B cell (primary cell): ENCODE measurements around the gene SHE. TPM values are rescaled to one million over a fixed set of nuclear protein-coding genes. Genes with fewer than 3 reads are reported as not detected.

Experiments
- ATAC-seq: fragments of 200-7000 bp; cut with Tn5 transposase; one replicate; pipeline ENCODE4 v1.10.0; 2021; ENCODE audit warnings: low read depth, mild to moderate bottlenecking, moderate number of reproducible peaks, moderate library complexity
- CTCF ChIA-PET: fragments of 350-600 bp; sonication (Branson Sonifier 250); formaldehyde crosslinking; loops from one replicate; lab custom pipeline; 2021; ENCODE audit warnings: antibody characterized with exemption, inconsistent platforms; lab: Charles Lee
- POLR2A ChIA-PET: fragments of 350-600 bp; sonication (Branson Sonifier 250); formaldehyde crosslinking; loops from one replicate; lab custom pipeline; 2021; ENCODE audit warnings: antibody characterized with exemption; lab: Charles Lee
- DNase-seq: peaks from one replicate; pipeline ENCODE4 v3.0.0; 2013
- H2AFZ ChIP-seq: 2 replicates; pipeline ENCODE4 v1.6.1; 2012; ENCODE audit warnings: mild to moderate bottlenecking, low read depth, low read length; ENCODE audit not compliant: insufficient read depth, poor library complexity, severe bottlenecking
- H3K27ac ChIP-seq, 2 donors: 1 replicate in 1 of 2; 2 replicates in 1 of 2; pipeline ENCODE4 v1.5.1; 2012 to 2013; ENCODE audit warnings: low read length in 2 of 2, mild to moderate bottlenecking in 2 of 2, moderate library complexity in 1 of 2
- H3K27me3 ChIP-seq, 4 experiments: fragments of 200-600 bp in 1 of 4; sonication (generic) in 1 of 4; replicated peaks in 1 of 4; 1 replicate in 2 of 4; 2 replicates in 2 of 4; pipeline versions ENCODE4 v1.6.1 to v1.7.0; 2013 to 2016; ENCODE audit warnings: low read length in 3 of 4, mild to moderate bottlenecking in 2 of 4, mixed read lengths in 1 of 4, moderate library complexity in 1 of 4; ENCODE audit not compliant: insufficient read depth in 4 of 4, control insufficient read depth in 3 of 4; ENCODE audit errors: control extremely low read depth in 1 of 4
- H3K36me3 ChIP-seq, 2 experiments: replicated peaks in 1 of 2; 1 replicate in 1 of 2; 2 replicates in 1 of 2; pipeline versions ENCODE4 v1.6.1 to v1.7.1; 2013; ENCODE audit warnings: low read length in 1 of 2; ENCODE audit not compliant: insufficient read depth in 2 of 2, control insufficient read depth in 1 of 2; ENCODE audit errors: control extremely low read depth in 1 of 2, extremely low read depth in 1 of 2
- H3K4me1 ChIP-seq, 2 donors: fragments of 200-600 bp in 1 of 2; sonication (generic) in 1 of 2; 1 replicate in 1 of 2; 2 replicates in 1 of 2; pipeline versions ENCODE4 v1.5.1 to v1.6.1; 2013 to 2017; ENCODE audit warnings: low read length in 2 of 2; ENCODE audit not compliant: control insufficient read depth in 2 of 2, insufficient read depth in 2 of 2
- H3K4me2 ChIP-seq: replicated peaks from 2 replicates; pipeline ENCODE3; 2012; ENCODE audit warnings: mild to moderate bottlenecking, low read depth, low read length; ENCODE audit not compliant: poor library complexity, severe bottlenecking
- H3K4me3 ChIP-seq, 5 experiments: fragments of 200-600 bp in 1 of 5; sonication (generic) in 1 of 5; 1 replicate in 3 of 5; 2 replicates in 2 of 5; pipeline versions ENCODE4 v1.5.1 to v1.7.0; 2011 to 2016; ENCODE audit warnings: low read length in 4 of 5, mild to moderate bottlenecking in 4 of 5, low read depth in 2 of 5, control low read depth in 1 of 5, moderate library complexity in 1 of 5; ENCODE audit not compliant: insufficient read depth in 1 of 5; ENCODE audit errors: control extremely low read depth in 1 of 5, extremely low read depth in 1 of 5
- H3K79me2 ChIP-seq: fragments of 200-600 bp; sonication (generic); one replicate; pipeline ENCODE4 v1.6.0; 2016; ENCODE audit warnings: low read length; ENCODE audit not compliant: control insufficient read depth, insufficient read depth
- H3K9ac ChIP-seq: fragments of 200-600 bp; sonication (generic); 2 replicates; pipeline ENCODE4 v1.6.1; 2017; ENCODE audit warnings: mild to moderate bottlenecking, low read length, moderate library complexity
- H3K9me3 ChIP-seq, 3 donors: one replicate each; pipeline versions ENCODE4 v1.6.1 to v1.7.1; 2013; ENCODE audit warnings: low read length in 2 of 3; ENCODE audit not compliant: control insufficient read depth in 2 of 3, insufficient read depth in 1 of 3; ENCODE audit errors: control extremely low read depth in 1 of 3
- H4K20me1 ChIP-seq: 2 replicates; pipeline ENCODE4 v1.6.0; 2012; ENCODE audit warnings: mild to moderate bottlenecking, low read length; ENCODE audit not compliant: insufficient read depth, control insufficient read depth, poor library complexity, severe bottlenecking
- H3K27ac Mint-ChIP-seq: one replicate; pipeline ENCODE4 v1.8.0; 2021; ENCODE audit warnings: mixed read lengths
- H3K27me3 Mint-ChIP-seq: one replicate; pipeline ENCODE4 v1.8.0; 2021; ENCODE audit warnings: mixed read lengths
- H3K4me1 Mint-ChIP-seq: one replicate; pipeline ENCODE4 v1.8.0; 2021; ENCODE audit warnings: mixed read lengths
- H3K4me3 Mint-ChIP-seq: one replicate; pipeline ENCODE4 v1.8.0; 2021; ENCODE audit warnings: mixed read lengths
- H3K9me3 Mint-ChIP-seq: one replicate; pipeline ENCODE4 v1.8.0; 2022; ENCODE audit warnings: mixed read lengths; ENCODE audit not compliant: insufficient read depth
- EZH2 ChIP-seq: IDR thresholded peaks from 2 replicates; pipeline ENCODE4 v1.6.1; 2012; ENCODE audit warnings: borderline replicate concordance, low read depth, mild to moderate bottlenecking, moderate library complexity, low read length; ENCODE audit not compliant: insufficient read depth, poor library complexity, severe bottlenecking
- WGBS: methylation state at CpG from one replicate; pipeline ENCODE4 v1.1.5; 2013; ENCODE audit warnings: missing lambda C conversion rate; ENCODE audit not compliant: insufficient coverage; 5-methylcytosine and 5-hydroxymethylcytosine counted together
- intact Hi-C: fragments of 100-400 bp; cut with micrococcal nuclease; formaldehyde crosslinking; loops from one replicate; pipeline ENCODE4 v1.10.0; 2022
- polyA plus RNA-seq: library from polyadenylated mRNA; depleted of rRNA; stranded (reverse); fragments of >200 nt; gene quantifications from 2 replicates; pipeline ENCODE4 v1.2.3, GENCODE V29; 2012
- total RNA-seq, 2 donors: library from RNA; stranded (reverse); fragments of 120-200 nt in 1 of 2; gene quantifications; 1 replicate in 1 of 2; 2 replicates in 1 of 2; pipeline versions ENCODE4 v1.2.3 to v1.2.4, GENCODE V29; 2013 to 2022
- TF ChIP-seq, protein P1 (sequence below): fragments of 200-600 bp; IDR thresholded peaks from one replicate; pipeline ENCODE4 v1.8.0; 2022; ENCODE audit warnings: antibody characterized with exemption, mild to moderate bottlenecking

SHE gene
- total and polyA plus RNA-seq, 2 donors (not counting 1 experiment from before 2014, with no cell fraction given) = 0.01 TPM; not detected in 1

DNA sequence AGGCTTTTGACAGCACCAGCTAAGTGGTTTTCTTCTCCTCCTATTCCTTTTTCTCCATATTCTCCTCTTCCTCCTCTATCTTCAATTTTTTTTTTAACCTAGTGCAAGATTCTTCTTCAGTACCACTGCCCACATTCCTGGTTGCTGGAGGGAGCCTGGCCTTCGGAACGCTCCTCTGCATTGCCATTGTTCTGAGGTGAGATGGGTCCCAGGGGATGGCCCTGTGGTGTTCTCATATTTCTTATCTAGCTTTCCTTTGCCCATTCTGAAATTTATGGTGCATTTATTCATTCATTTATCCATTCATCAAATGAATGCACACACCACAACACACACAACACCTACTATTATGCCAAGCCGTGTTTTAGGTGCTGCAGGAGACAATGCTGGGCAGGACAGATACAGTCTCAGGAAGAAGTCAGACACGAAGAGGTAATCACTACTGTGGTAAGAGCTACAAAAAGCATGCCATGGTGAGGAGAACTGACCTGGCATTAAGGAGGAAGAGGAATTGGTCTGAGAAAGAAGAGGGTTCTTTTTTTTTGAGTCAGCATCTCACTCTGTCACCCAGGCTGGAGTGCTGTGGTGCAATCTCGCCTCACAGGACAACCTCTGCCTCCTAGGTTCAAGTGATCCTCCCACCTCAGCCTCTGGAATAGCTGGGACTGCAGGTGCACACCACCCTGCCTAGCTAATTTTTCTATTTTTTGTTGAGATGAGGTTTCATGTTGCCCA, 47.7 kb downstream of the SHE start:
- Histone ChIP-seq H3K4me2 (no peak overlapping the region), H2AFZ (no peak overlapping the region), H3K79me2 (no peaks in the 10 kb centered on the region), H3K9me3 (no peaks in the 10 kb centered on the region), H3K4me1 (no peaks in the 10 kb centered on the region), H3K27ac (no peak overlapping the region), H3K9ac (no peak overlapping the region), H3K27me3 (no peaks in the 10 kb centered on the region), H3K36me3 (no peaks in the 10 kb centered on the region), H4K20me1 (no peaks in the 10 kb centered on the region), H3K4me3 (no peak overlapping the region)
- no peak overlapping the region for H3K27ac Mint-ChIP-seq
- DNase-seq (no peak), ATAC-seq (no peak)
- H3K4me1 Mint-ChIP-seq = no peaks in the 10 kb centered on the region
- no peaks in the 10 kb centered on the region for H3K27me3 Mint-ChIP-seq
- WGBS = 80% methylated on average over 1 of the region's 5 CpGs
- TF ChIP-seq, protein P1, sequence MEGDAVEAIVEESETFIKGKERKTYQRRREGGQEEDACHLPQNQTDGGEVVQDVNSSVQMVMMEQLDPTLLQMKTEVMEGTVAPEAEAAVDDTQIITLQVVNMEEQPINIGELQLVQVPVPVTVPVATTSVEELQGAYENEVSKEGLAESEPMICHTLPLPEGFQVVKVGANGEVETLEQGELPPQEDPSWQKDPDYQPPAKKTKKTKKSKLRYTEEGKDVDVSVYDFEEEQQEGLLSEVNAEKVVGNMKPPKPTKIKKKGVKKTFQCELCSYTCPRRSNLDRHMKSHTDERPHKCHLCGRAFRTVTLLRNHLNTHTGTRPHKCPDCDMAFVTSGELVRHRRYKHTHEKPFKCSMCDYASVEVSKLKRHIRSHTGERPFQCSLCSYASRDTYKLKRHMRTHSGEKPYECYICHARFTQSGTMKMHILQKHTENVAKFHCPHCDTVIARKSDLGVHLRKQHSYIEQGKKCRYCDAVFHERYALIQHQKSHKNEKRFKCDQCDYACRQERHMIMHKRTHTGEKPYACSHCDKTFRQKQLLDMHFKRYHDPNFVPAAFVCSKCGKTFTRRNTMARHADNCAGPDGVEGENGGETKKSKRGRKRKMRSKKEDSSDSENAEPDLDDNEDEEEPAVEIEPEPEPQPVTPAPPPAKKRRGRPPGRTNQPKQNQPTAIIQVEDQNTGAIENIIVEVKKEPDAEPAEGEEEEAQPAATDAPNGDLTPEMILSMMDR = no peak
- no peak for TF ChIP-seq EZH2
- intact Hi-C loops = no loop called here
- no peaks in the 10 kb centered on the region for H3K9me3 Mint-ChIP-seq
- no peak overlapping the region for H3K4me3 Mint-ChIP-seq
- ChIA-PET CTCF (interaction anchor here (0.5 to 0.6 kb wide), 2 partner anchors 119 to 347 kb away, joined by 3 to 4 read pairs; no protein-coding TSS in a partner anchor), POLR2A (no interaction called here)

DNA sequence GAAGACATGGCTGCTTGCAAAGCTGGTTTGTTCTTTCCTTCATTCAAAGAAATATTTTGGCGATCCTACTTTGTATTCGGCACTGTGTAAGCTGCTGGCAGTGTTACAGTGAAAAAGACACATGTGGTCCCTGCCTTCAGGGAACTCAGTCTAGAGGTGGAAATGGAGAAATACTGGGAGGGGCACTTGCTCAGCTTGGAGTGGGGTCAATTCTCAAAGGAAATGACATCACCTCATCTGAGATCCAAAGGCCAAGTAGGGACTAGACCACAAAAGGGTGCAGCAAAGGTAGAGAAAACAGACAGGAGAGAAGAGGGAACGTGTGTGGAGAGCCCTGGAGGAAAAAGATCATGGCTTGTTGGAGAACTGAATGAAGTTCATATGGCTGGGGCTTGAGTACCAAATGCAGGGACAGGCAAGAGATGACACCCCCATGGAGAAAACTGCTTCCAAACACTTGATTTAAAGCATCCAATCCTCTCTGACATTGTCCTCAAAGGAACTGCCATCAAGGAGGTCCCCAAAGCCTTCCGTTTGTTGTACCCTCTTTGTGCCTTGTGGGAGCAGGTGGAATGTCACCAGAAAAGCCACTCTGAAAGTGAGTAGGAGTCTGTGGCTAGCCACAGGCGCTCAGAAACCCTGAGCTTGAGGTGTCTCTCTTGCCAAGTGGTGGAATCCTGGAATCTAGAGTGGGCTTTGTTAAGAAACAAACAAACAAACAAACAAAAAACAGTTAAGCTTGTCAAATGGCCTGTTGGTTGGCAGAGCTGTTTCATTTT, 48.4 kb downstream of the SHE start:
- H3K27ac ChIP-seq = no peak overlapping the region
- no peak for ATAC-seq
- no peak overlapping the region for H3K4me2 ChIP-seq
- intact Hi-C loops = no loop called here
- no peaks in the 10 kb centered on the region for H3K27me3 Mint-ChIP-seq
- POLR2A ChIA-PET = no interaction called here
- CTCF ChIA-PET = no interaction called here
- no peak overlapping the region for H3K4me3 Mint-ChIP-seq
- DNase-seq = no peak
- H4K20me1 ChIP-seq = no peaks in the 10 kb centered on the region
- no peaks in the 10 kb centered on the region for H3K4me1 Mint-ChIP-seq
- 88% methylated on average over 3 of the region's 5 CpGs for WGBS
- H3K4me1 ChIP-seq = no peaks in the 10 kb centered on the region
- no peaks in the 10 kb centered on the region for H3K79me2 ChIP-seq
- no peaks in the 10 kb centered on the region for H3K9me3 Mint-ChIP-seq
- H3K9ac ChIP-seq = no peak overlapping the region
- TF ChIP-seq EZH2 = no peak
- TF ChIP-seq, protein P1 = no peak
- H3K36me3 ChIP-seq = no peaks in the 10 kb centered on the region
- H2AFZ ChIP-seq = no peak overlapping the region
- H3K9me3 ChIP-seq = no peaks in the 10 kb centered on the region
- H3K4me3 ChIP-seq = no peak overlapping the region
- no peak overlapping the region for H3K27ac Mint-ChIP-seq
- H3K27me3 ChIP-seq = no peaks in the 10 kb centered on the region
